ENCODE data around the gene MALRD1.

The MALRD1 gene

GRCh38 chr10:19710600-19710999 is 662.0 kb downstream of the MALRD1 start:
- H3K79me2 ChIP-seq (ENCODE audit: low read length) = no peaks in the 10 kb centered on the region
- no peak overlapping the region for H3K4me3 ChIP-seq (ENCODE audit: low read length)
- H3K4me1 ChIP-seq (ENCODE audit: low read length) = no peaks in the 10 kb centered on the region
- no peaks in the 10 kb centered on the region for H4K20me1 ChIP-seq (ENCODE audit: insufficient read depth, low read length)
- H3K27ac ChIP-seq (ENCODE audit: low read length) = no peak overlapping the region
- no peaks in the 10 kb centered on the region for H3K36me3 ChIP-seq (replicated peaks; ENCODE audit: low read depth, low read length)
- no peaks in the 10 kb centered on the region for H3K27me3 ChIP-seq (ENCODE audit: low read depth, low read length)
- no peak overlapping the region for H3K9ac ChIP-seq (ENCODE audit: low read length)
- no peak overlapping the region for H2AFZ ChIP-seq (ENCODE audit: low read depth, low read length)
- H3K4me2 ChIP-seq (ENCODE audit: low read length) = no peak overlapping the region
- no peak for TF ChIP-seq EZH2phosphoT487 (IDR thresholded peaks at IDR 0.05; ENCODE audit: low read depth)
- TF ChIP-seq CTCF (IDR thresholded peaks at IDR 0.05; ENCODE audit: low read depth, low read length) = no peak
- H3K9me3 ChIP-seq (ENCODE audit: insufficient read depth, low read length) = no peaks in the 10 kb centered on the region

- Histone ChIP-seq H3K4me3 (ENCODE audit: low read length) (no peak overlapping the region), H4K20me1 (ENCODE audit: insufficient read depth, low read length) (no peaks in the 10 kb centered on the region), H3K4me1 (ENCODE audit: low read length) (no peaks in the 10 kb centered on the region), H3K9me3 (ENCODE audit: insufficient read depth, low read length) (no peaks in the 10 kb centered on the region), H3K36me3 (replicated peaks; ENCODE audit: low read depth, low read length) (no peaks in the 10 kb centered on the region), H2AFZ (ENCODE audit: low read depth, low read length) (no peak overlapping the region), H3K27me3 (ENCODE audit: low read depth, low read length) (no peaks in the 10 kb centered on the region), H3K27ac (ENCODE audit: low read length) (no peak overlapping the region), H3K4me2 (ENCODE audit: low read length) (no peak overlapping the region), H3K79me2 (ENCODE audit: low read length) (no peaks in the 10 kb centered on the region), H3K9ac (ENCODE audit: low read length) (no peak overlapping the region)
- TF ChIP-seq CTCF (IDR thresholded peaks at IDR 0.05; ENCODE audit: low read depth, low read length) (no peak), EZH2phosphoT487 (IDR thresholded peaks at IDR 0.05; ENCODE audit: low read depth) (no peak)
Measured at GRCh38 chr10:19713159-19713558, 664.6 kb downstream of the MALRD1 start.

GRCh38 chr10:19713800-19714525 is 665.4 kb downstream of the MALRD1 start:
- no peaks in the 10 kb centered on the region for H3K79me2 ChIP-seq (ENCODE audit: low read length)
- H3K36me3 ChIP-seq (replicated peaks; ENCODE audit: low read depth, low read length) = no peaks in the 10 kb centered on the region
- no peak overlapping the region for H3K9ac ChIP-seq (ENCODE audit: low read length)
- H2AFZ ChIP-seq (ENCODE audit: low read depth, low read length) = no peak overlapping the region
- H3K4me1 ChIP-seq (ENCODE audit: low read length) = no peaks in the 10 kb centered on the region
- no peak overlapping the region for H3K4me2 ChIP-seq (ENCODE audit: low read length)
- H3K27me3 ChIP-seq (ENCODE audit: low read depth, low read length) = no peaks in the 10 kb centered on the region
- no peaks in the 10 kb centered on the region for H3K9me3 ChIP-seq (ENCODE audit: insufficient read depth, low read length)
- no peak overlapping the region for H3K4me3 ChIP-seq (ENCODE audit: low read length)
- no peaks in the 10 kb centered on the region for H4K20me1 ChIP-seq (ENCODE audit: insufficient read depth, low read length)
- TF ChIP-seq CTCF (IDR thresholded peaks at IDR 0.05; ENCODE audit: low read depth, low read length) (no peak), EZH2phosphoT487 (IDR thresholded peaks at IDR 0.05; ENCODE audit: low read depth) (no peak)
- H3K27ac ChIP-seq (ENCODE audit: low read length) = no peak overlapping the region

GRCh38 chr10:19719284-19719683 is 670.7 kb downstream of the MALRD1 start:
- H3K9me3 ChIP-seq (ENCODE audit: insufficient read depth, low read length) = no peaks in the 10 kb centered on the region
- no peak overlapping the region for H3K4me3 ChIP-seq (ENCODE audit: low read length)
- H4K20me1 ChIP-seq (ENCODE audit: insufficient read depth, low read length) = no peaks in the 10 kb centered on the region
- TF ChIP-seq CTCF (IDR thresholded peaks at IDR 0.05; ENCODE audit: low read depth, low read length) (no peak), EZH2phosphoT487 (IDR thresholded peaks at IDR 0.05; ENCODE audit: low read depth) (no peak)
- H3K79me2 ChIP-seq (ENCODE audit: low read length) = no peaks in the 10 kb centered on the region
- no peaks in the 10 kb centered on the region for H3K36me3 ChIP-seq (replicated peaks; ENCODE audit: low read depth, low read length)
- no peaks in the 10 kb centered on the region for H3K27me3 ChIP-seq (ENCODE audit: low read depth, low read length)
- H3K27ac ChIP-seq (ENCODE audit: low read length) = no peak overlapping the region
- H3K4me1 ChIP-seq (ENCODE audit: low read length) = no peaks in the 10 kb centered on the region
- H3K9ac ChIP-seq (ENCODE audit: low read length) = no peak overlapping the region
- no peak overlapping the region for H3K4me2 ChIP-seq (ENCODE audit: low read length)
- no peak overlapping the region for H2AFZ ChIP-seq (ENCODE audit: low read depth, low read length)

Data from OCI-LY3 (cell line).